SK-N-SH (cell line): Measurements from ENCODE around the gene ARL11. TPM values are rescaled to one million over a fixed set of nuclear protein-coding genes. Genes with fewer than 3 reads are reported as not detected.

ENCODE experiments used
- CTCF ChIA-PET: fragments of 300-600, 350-600 bp; formaldehyde crosslinking; extraction: SDS; loops from one replicate; lab custom pipeline; 2021; lab: Yijun Ruan, JAX
- POLR2A ChIA-PET: fragments of 350-600 bp; sonication (Branson Sonifier 250); formaldehyde crosslinking; extraction: SDS; loops from one replicate; lab custom pipeline; 2020; ENCODE audit warnings: antibody characterized with exemption, inconsistent platforms; lab: Yijun Ruan, JAX
- DNase-seq: peaks from one replicate; pipeline ENCODE4 v3.0.0; 2012
- H2AFZ ChIP-seq: fragments of 200-600 bp; sonication (generic); 2 replicates; pipeline ENCODE4 v1.8.1; 2016; ENCODE audit warnings: antibody characterized with exemption, mild to moderate bottlenecking, low read depth
- H3F3A ChIP-seq: fragments of 200-600 bp; sonication (generic); replicated peaks from 2 replicates; pipeline ENCODE3; 2016; ENCODE audit warnings: antibody characterized with exemption, mild to moderate bottlenecking; ENCODE audit not compliant: insufficient read depth
- H3K27ac ChIP-seq, 2 experiments: fragments of 200-500 bp in 1 of 2; fragments of 200-600 bp in 1 of 2; sonication (Bioruptor generic) in 1 of 2; sonication (generic), shearing (Covaris generic) in 1 of 2; 2 replicates each; pipeline versions ENCODE4 v1.5.1 to v1.6.1; 2014 to 2016; ENCODE audit warnings: low read depth in 2 of 2, inconsistent platforms in 1 of 2, low read length in 1 of 2, mild to moderate bottlenecking in 1 of 2, mixed read lengths in 1 of 2
- H3K27me3 ChIP-seq: fragments of 200-600 bp; sonication (generic), shearing (Covaris generic); 2 replicates; pipeline ENCODE4 v1.6.1; 2016; ENCODE audit warnings: mixed run types; ENCODE audit not compliant: insufficient read depth
- H3K36me3 ChIP-seq, 2 experiments: fragments of 200-500 bp in 1 of 2; fragments of 200-600 bp in 1 of 2; sonication (Bioruptor generic) in 1 of 2; sonication (generic) in 1 of 2; replicated peaks in 1 of 2; 2 replicates each; pipeline versions ENCODE3 to v1.5.1; 2014 to 2016; ENCODE audit warnings: low read length in 1 of 2, mild to moderate bottlenecking in 1 of 2; ENCODE audit not compliant: insufficient read depth in 2 of 2, control insufficient read depth in 1 of 2
- H3K4me1 ChIP-seq, 2 experiments: fragments of 200-500 bp in 1 of 2; fragments of 200-600 bp in 1 of 2; sonication (Bioruptor generic) in 1 of 2; sonication (generic), shearing (Covaris generic) in 1 of 2; 2 replicates each; pipeline versions ENCODE4 v1.5.1 to v1.6.1; 2014 to 2016; ENCODE audit warnings: low read depth in 1 of 2, low read length in 1 of 2, mixed run types in 1 of 2; ENCODE audit not compliant: insufficient read depth in 2 of 2, control insufficient read depth in 1 of 2
- H3K4me2 ChIP-seq: fragments of 200-600 bp; sonication (generic), shearing (Covaris generic); 2 replicates; pipeline ENCODE4 v1.6.1; 2017; ENCODE audit warnings: mixed run types
- H3K4me3 ChIP-seq, 2 experiments: fragments of 200-500 bp in 1 of 2; fragments of 200-600 bp in 1 of 2; sonication (Bioruptor generic) in 1 of 2; sonication (generic), shearing (Covaris generic) in 1 of 2; 2 replicates each; pipeline versions ENCODE4 v1.5.1 to v1.8.1; 2014 to 2016; ENCODE audit warnings: low read depth in 2 of 2, inconsistent platforms in 1 of 2, low read length in 1 of 2, mild to moderate bottlenecking in 1 of 2, mixed read lengths in 1 of 2, moderate library complexity in 1 of 2
- H3K79me2 ChIP-seq: fragments of 200-600 bp; sonication (generic); 2 replicates; pipeline ENCODE4 v1.8.1; 2017; ENCODE audit warnings: mild to moderate bottlenecking; ENCODE audit not compliant: insufficient read depth
- H3K9ac ChIP-seq: fragments of 200-600 bp; sonication (generic); 2 replicates; pipeline ENCODE4 v1.6.1; 2017; ENCODE audit warnings: mixed run types
- H3K9me2 ChIP-seq: fragments of 200-600 bp; sonication (generic); 2 replicates; pipeline ENCODE4 v1.6.1; 2017; ENCODE audit warnings: mixed run types
- H3K9me3 ChIP-seq: fragments of 200-600 bp; sonication (generic); 2 replicates; pipeline ENCODE4 v1.6.1; 2017; ENCODE audit warnings: mixed run types, mild to moderate bottlenecking, moderate library complexity
- H4K20me1 ChIP-seq: fragments of 200-600 bp; sonication (generic); 2 replicates; pipeline ENCODE4 v1.6.1; 2017; ENCODE audit warnings: mild to moderate bottlenecking, mixed run types; ENCODE audit not compliant: insufficient read depth
- CTCF ChIP-seq: fragments of 200-600 bp; sonication (generic); IDR thresholded peaks from 2 replicates; pipeline ENCODE4 v1.6.1; 2017; ENCODE audit warnings: antibody characterized with exemption, mild to moderate bottlenecking, moderate library complexity
- EZH2phosphoT487 ChIP-seq: fragments of 200-600 bp; sonication (generic); IDR thresholded peaks from 2 replicates; pipeline ENCODE4 v1.6.1; 2017; ENCODE audit warnings: low read depth, mixed run types, mild to moderate bottlenecking, antibody characterized with exemption, moderate library complexity, borderline replicate concordance
- FOXJ3 ChIP-seq: sonication (generic); formaldehyde crosslinking; IDR thresholded peaks from 2 replicates; pipeline ENCODE4 v1.5.1; 2020; ENCODE audit warnings: mild to moderate bottlenecking, missing genetic modification reagents
- FOXM1 ChIP-seq: IDR thresholded peaks from 2 replicates; pipeline ENCODE4 v1.4.0; 2012; ENCODE audit warnings: low read depth, mild to moderate bottlenecking
- GATA2 ChIP-seq: sonication (generic); formaldehyde crosslinking; IDR thresholded peaks from 2 replicates; pipeline ENCODE4 v1.5.0; 2020; ENCODE audit warnings: mild to moderate bottlenecking, missing genetic modification reagents
- IRF3 ChIP-seq: fragments of 150-350 bp; IDR thresholded peaks from 2 replicates; pipeline ENCODE4 v1.6.1; 2016; ENCODE audit warnings: mild to moderate bottlenecking, low read depth, low read length
- JUND ChIP-seq: IDR thresholded peaks from 2 replicates; pipeline ENCODE4 v1.4.0; 2012
- MAX ChIP-seq: IDR thresholded peaks from 2 replicates; pipeline ENCODE4 v1.4.0; 2012; ENCODE audit warnings: low read depth
- MEF2A ChIP-seq: IDR thresholded peaks from 2 replicates; pipeline ENCODE4 v1.4.0; 2012; ENCODE audit warnings: low read depth, borderline replicate concordance
- MXI1 ChIP-seq: IDR thresholded peaks from 2 replicates; pipeline ENCODE4 v1.6.1; 2012; ENCODE audit warnings: mild to moderate bottlenecking, low read depth, low read length, improper control_type of control experiment
- NFIC ChIP-seq: IDR thresholded peaks from 2 replicates; pipeline ENCODE4 v1.4.0; 2012; ENCODE audit warnings: borderline replicate concordance
- NRF1 ChIP-seq: IDR thresholded peaks from 2 replicates; pipeline ENCODE4 v1.6.1; 2012; ENCODE audit warnings: low read depth, mild to moderate bottlenecking, low read length
- POLR2AphosphoS5 ChIP-seq: IDR thresholded peaks from 2 replicates; pipeline ENCODE4 v1.6.1; 2012; ENCODE audit warnings: low read depth, low read length
- RAD21 ChIP-seq: IDR thresholded peaks from 2 replicates; pipeline ENCODE4 v1.6.1; 2012; ENCODE audit warnings: mild to moderate bottlenecking, low read length
- RCOR1 ChIP-seq: fragments of 150-350 bp; IDR thresholded peaks from 2 replicates; pipeline ENCODE4 v1.6.1; 2017; ENCODE audit warnings: antibody characterized with exemption, low read length
- RXRA ChIP-seq: IDR thresholded peaks from 2 replicates; pipeline ENCODE4 v1.4.0; 2012; ENCODE audit warnings: low read depth, mild to moderate bottlenecking, borderline replicate concordance
- SIN3A ChIP-seq: IDR thresholded peaks from 2 replicates; pipeline ENCODE4 v1.6.1; 2012; ENCODE audit warnings: low read depth, mild to moderate bottlenecking, low read length, moderate library complexity, borderline replicate concordance
- SMC3 ChIP-seq: IDR thresholded peaks from 2 replicates; pipeline ENCODE4 v1.6.1; 2012; ENCODE audit warnings: low read depth, low read length, improper control_type of control experiment
- TAF1 ChIP-seq: IDR thresholded peaks from 2 replicates; pipeline ENCODE4 v1.6.1; 2012; ENCODE audit warnings: low read depth, mild to moderate bottlenecking, low read length, moderate library complexity, borderline replicate concordance
- WGBS: methylation state at CpG from one replicate; pipeline ENCODE4 v1.1.6; 2017; ENCODE audit warnings: low lambda C conversion rate; 5-methylcytosine and 5-hydroxymethylcytosine counted together
- polyA plus RNA-seq, 3 experiments: library from polyadenylated mRNA; depleted of rRNA; stranded (reverse); fragments of >200 nt; gene quantifications; 2 replicates each; pipeline ENCODE4 v1.2.3, GENCODE V29; 2012
- TF ChIP-seq, protein P1 (sequence below): IDR thresholded peaks from 2 replicates; pipeline ENCODE4 v1.4.0; 2012; ENCODE audit warnings: low read depth, borderline replicate concordance
- TF ChIP-seq, protein P2 (sequence below): fragments of 150-350 bp; IDR thresholded peaks from 2 replicates; pipeline ENCODE4 v1.6.1; 2017; ENCODE audit warnings: antibody characterized with exemption, low read length, low read depth, borderline replicate concordance
- TF ChIP-seq, protein P3 (sequence below): IDR thresholded peaks from 2 replicates; pipeline ENCODE4 v1.4.0; 2012; ENCODE audit warnings: low read depth, borderline replicate concordance

ARL11 gene
- polyA plus RNA-seq, 1 of the 3 experiments (the other 2 are of a cell fraction) = not detected

DNA sequence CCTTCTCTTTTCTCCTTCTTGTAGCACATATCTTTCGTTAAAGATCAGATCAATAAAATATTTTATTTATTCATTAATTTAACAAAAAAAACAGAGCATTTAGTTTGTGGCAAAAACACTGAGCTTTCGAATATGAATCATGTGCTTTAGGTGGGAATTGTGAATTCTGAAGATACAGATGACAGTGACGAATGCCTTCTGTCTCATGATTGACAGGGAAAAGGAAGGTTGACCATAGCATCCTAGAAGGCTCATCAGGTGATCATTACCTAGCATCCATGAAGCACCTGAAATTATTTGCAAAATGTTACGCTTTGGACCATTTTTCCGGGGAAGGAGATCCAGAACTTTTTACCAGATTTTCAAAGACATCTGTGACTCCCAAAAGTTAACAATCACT lies 3.8 kb downstream of the ARL11 start:
- DNase-seq = no peak
- WGBS = 82% methylated on average over 5 of the region's 5 CpGs
- Histone ChIP-seq H2AFZ (no peak overlapping the region), H3K9ac (no peak overlapping the region), H4K20me1 (no peaks in the 10 kb centered on the region), H3K4me1 (no peaks in the 10 kb centered on the region), H3K9me3 (no peaks in the 10 kb centered on the region), H3K9me2 (no peaks in the 10 kb centered on the region), H3F3A (no peaks in the 10 kb centered on the region), H3K79me2 (no peaks in the 10 kb centered on the region), H3K4me2 (no peak overlapping the region), H3K4me3 (no peak overlapping the region), H3K27me3 (no peaks in the 10 kb centered on the region)
- CTCF ChIA-PET = interaction anchor here (0.6 kb wide), 1 partner anchor 371 kb away, joined by 3 read pairs; no protein-coding TSS in a partner anchor
- POLR2A ChIA-PET = no interaction called here
- TF ChIP-seq NFIC (no peak), TAF1 (no peak), GATA2 (CRISPR knock-in tag) (no peak), RAD21 (no peak), SIN3A (no peak), EZH2phosphoT487 (no peak), SMC3 (no peak), RXRA (no peak), MXI1 (no peak), RCOR1 (no peak)
- TF ChIP-seq, all 33 proteins: peak for 0
- no peak overlapping the region for H3K27ac ChIP-seq
- H3K36me3 ChIP-seq = no peaks in the 10 kb centered on the region

GRCh38 chr13:49633710-49634109 lies 5.4 kb downstream of the ARL11 start:
- H3K27ac ChIP-seq = no peak overlapping the region
- H3K9ac ChIP-seq = no peak overlapping the region
- H3F3A ChIP-seq = no peaks in the 10 kb centered on the region
- no peak overlapping the region for H3K4me3 ChIP-seq
- POLR2A ChIA-PET = no interaction called here
- H3K9me3 ChIP-seq = no peaks in the 10 kb centered on the region
- 94% methylated on average over 4 of the region's 4 CpGs for WGBS
- H3K27me3 ChIP-seq = no peaks in the 10 kb centered on the region
- no peaks in the 10 kb centered on the region for H3K79me2 ChIP-seq
- H3K36me3 ChIP-seq = no peaks in the 10 kb centered on the region
- no peak overlapping the region for H3K4me2 ChIP-seq
- no peak for DNase-seq
- H3K4me1 ChIP-seq = no peaks in the 10 kb centered on the region
- H3K9me2 ChIP-seq = no peaks in the 10 kb centered on the region
- H2AFZ ChIP-seq = no peak overlapping the region
- H4K20me1 ChIP-seq = no peaks in the 10 kb centered on the region
- CTCF ChIA-PET = interaction anchor here (1.3 kb wide), 1 partner anchor 13 kb away, joined by 3 read pairs; no protein-coding TSS in a partner anchor
- TF ChIP-seq FOXJ3 (CRISPR knock-in tag) = no peak
- no peak for TF ChIP-seq JUND
- TF ChIP-seq, protein P1, sequence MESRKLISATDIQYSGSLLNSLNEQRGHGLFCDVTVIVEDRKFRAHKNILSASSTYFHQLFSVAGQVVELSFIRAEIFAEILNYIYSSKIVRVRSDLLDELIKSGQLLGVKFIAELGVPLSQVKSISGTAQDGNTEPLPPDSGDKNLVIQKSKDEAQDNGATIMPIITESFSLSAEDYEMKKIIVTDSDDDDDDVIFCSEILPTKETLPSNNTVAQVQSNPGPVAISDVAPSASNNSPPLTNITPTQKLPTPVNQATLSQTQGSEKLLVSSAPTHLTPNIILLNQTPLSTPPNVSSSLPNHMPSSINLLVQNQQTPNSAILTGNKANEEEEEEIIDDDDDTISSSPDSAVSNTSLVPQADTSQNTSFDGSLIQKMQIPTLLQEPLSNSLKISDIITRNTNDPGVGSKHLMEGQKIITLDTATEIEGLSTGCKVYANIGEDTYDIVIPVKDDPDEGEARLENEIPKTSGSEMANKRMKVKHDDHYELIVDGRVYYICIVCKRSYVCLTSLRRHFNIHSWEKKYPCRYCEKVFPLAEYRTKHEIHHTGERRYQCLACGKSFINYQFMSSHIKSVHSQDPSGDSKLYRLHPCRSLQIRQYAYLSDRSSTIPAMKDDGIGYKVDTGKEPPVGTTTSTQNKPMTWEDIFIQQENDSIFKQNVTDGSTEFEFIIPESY = no peak
- TF ChIP-seq SMC3 = no peak
- no peak for TF ChIP-seq EZH2phosphoT487
- no peak for TF ChIP-seq CTCF
- TF ChIP-seq, protein P2, sequence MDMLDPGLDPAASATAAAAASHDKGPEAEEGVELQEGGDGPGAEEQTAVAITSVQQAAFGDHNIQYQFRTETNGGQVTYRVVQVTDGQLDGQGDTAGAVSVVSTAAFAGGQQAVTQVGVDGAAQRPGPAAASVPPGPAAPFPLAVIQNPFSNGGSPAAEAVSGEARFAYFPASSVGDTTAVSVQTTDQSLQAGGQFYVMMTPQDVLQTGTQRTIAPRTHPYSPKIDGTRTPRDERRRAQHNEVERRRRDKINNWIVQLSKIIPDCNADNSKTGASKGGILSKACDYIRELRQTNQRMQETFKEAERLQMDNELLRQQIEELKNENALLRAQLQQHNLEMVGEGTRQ = no peak
- TF ChIP-seq, protein P3, sequence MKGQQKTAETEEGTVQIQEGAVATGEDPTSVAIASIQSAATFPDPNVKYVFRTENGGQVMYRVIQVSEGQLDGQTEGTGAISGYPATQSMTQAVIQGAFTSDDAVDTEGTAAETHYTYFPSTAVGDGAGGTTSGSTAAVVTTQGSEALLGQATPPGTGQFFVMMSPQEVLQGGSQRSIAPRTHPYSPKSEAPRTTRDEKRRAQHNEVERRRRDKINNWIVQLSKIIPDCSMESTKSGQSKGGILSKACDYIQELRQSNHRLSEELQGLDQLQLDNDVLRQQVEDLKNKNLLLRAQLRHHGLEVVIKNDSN = no peak
- TF ChIP-seq NRF1 = no peak
- no peak for TF ChIP-seq IRF3
- no peak for TF ChIP-seq POLR2AphosphoS5
- no peak for TF ChIP-seq MAX
- TF ChIP-seq RXRA = no peak
- no peak for TF ChIP-seq FOXM1
- TF ChIP-seq MEF2A = no peak
